GM12878 (cell line): Measurements from ENCODE around the gene KRTAP5-4. TPM values are rescaled to one million over a fixed set of nuclear protein-coding genes. Genes with fewer than 3 reads are reported as not detected.

ENCODE experiments used
- ATAC-seq: fragments of 200-7000 bp; cut with Tn5 transposase; 3 replicates; pipeline ENCODE4 v1.9.1; 2020; ENCODE audit warnings: mild to moderate bottlenecking, moderate library complexity
- BruUV-seq: library from RNA; stranded (reverse); fragments of 400-500 nt; replicated peaks from 2 replicates; lab custom pipeline; 2021; lab: Mats Ljungman, UMichigan
- CTCF ChIA-PET: fragments of 300-600 bp; sonication (Branson Sonifier 250); formaldehyde crosslinking; extraction: SDS; loops from one replicate; lab custom pipeline; 2021; ENCODE audit warnings: inconsistent platforms; lab: Yijun Ruan, JAX
- POLR2A ChIA-PET: fragments of 350-600 bp; formaldehyde crosslinking; extraction: SDS; loops from one replicate; lab custom pipeline; 2021; ENCODE audit warnings: inconsistent platforms; lab: Charles Lee
- RAD21 ChIA-PET: fragments of 300-600 bp; sonication (Branson Sonifier 250); formaldehyde crosslinking; loops from one replicate; lab custom pipeline; 2023; ENCODE audit warnings: antibody characterized with exemption; ENCODE audit not compliant: unreplicated experiment; lab: Charles Lee
- SMC1A ChIA-PET: fragments of 300-600 bp; sonication (Branson Sonifier 250); formaldehyde crosslinking; loops from one replicate; lab custom pipeline; 2023; ENCODE audit not compliant: unreplicated experiment, uncharacterized antibody; lab: Charles Lee
- DNase-seq: peaks from one replicate; pipeline ENCODE4 v3.0.0-alpha.2; 2011; ENCODE audit warnings: low read depth, low spot score
- FAIRE-seq: peaks from 3 replicates; lab custom pipeline; 2011; peaks lifted over from hg19 to GRCh38; lab: Jason Lieb, UNC
- H2AFZ ChIP-seq: 2 replicates; pipeline ENCODE4 v1.6.0; 2011; ENCODE audit warnings: low read depth, low read length, control low read depth; ENCODE audit not compliant: control insufficient read depth
- H3K27ac ChIP-seq: 2 replicates; pipeline ENCODE4 v1.5.1; 2011; ENCODE audit warnings: control low read depth; ENCODE audit not compliant: control insufficient read depth, insufficient read depth
- H3K27me3 ChIP-seq, 2 experiments: replicated peaks in 1 of 2; 2 replicates each; pipeline versions ENCODE4 v1.6.0 to v1.6.1; 2011; ENCODE audit warnings: low read length in 1 of 2; ENCODE audit not compliant: control insufficient read depth in 2 of 2, insufficient read depth in 2 of 2
- H3K36me3 ChIP-seq, 2 experiments: 2 replicates each; pipeline ENCODE4 v1.5.1; 2011; ENCODE audit warnings: low read length in 1 of 2; ENCODE audit not compliant: control insufficient read depth in 2 of 2, insufficient read depth in 2 of 2
- H3K4me1 ChIP-seq: 2 replicates; pipeline ENCODE4 v1.6.1; 2011; ENCODE audit warnings: mild to moderate bottlenecking, low read length, moderate library complexity, mixed read lengths; ENCODE audit not compliant: control insufficient read depth, insufficient read depth
- H3K4me2 ChIP-seq: 2 replicates; pipeline ENCODE4 v1.6.0; 2011; ENCODE audit warnings: control low read depth; ENCODE audit not compliant: control insufficient read depth, insufficient read depth
- H3K4me3 ChIP-seq: fragments of 200-600 bp; sonication (generic); 2 replicates; pipeline ENCODE4 v1.5.1; 2016
- H3K79me2 ChIP-seq: 2 replicates; pipeline ENCODE4 v1.6.0; 2011; ENCODE audit warnings: low read length; ENCODE audit not compliant: control insufficient read depth, insufficient read depth
- H3K9ac ChIP-seq: 2 replicates; pipeline ENCODE4 v1.8.0; 2011; ENCODE audit warnings: low read length, control low read depth, mixed read lengths; ENCODE audit not compliant: control insufficient read depth, insufficient read depth
- H3K9me3 ChIP-seq: replicated peaks from 3 replicates; pipeline ENCODE4 v1.5.1; 2011; ENCODE audit warnings: mild to moderate bottlenecking, low read length; ENCODE audit not compliant: control insufficient read depth, insufficient read depth
- H4K20me1 ChIP-seq: 2 replicates; pipeline ENCODE4 v1.6.0; 2011; ENCODE audit not compliant: control insufficient read depth, insufficient read depth
- ATF3 ChIP-seq: IDR thresholded peaks from 2 replicates; pipeline ENCODE4 v1.6.1; 2011; ENCODE audit warnings: low read depth, mild to moderate bottlenecking, low read length, moderate library complexity, borderline replicate concordance; ENCODE audit errors: extremely low read depth
- ATF7 ChIP-seq: fragments of 450-650 bp; IDR thresholded peaks from 2 replicates; pipeline ENCODE4 v1.6.1; 2016; ENCODE audit warnings: low read depth, mild to moderate bottlenecking
- EP300 ChIP-seq, 2 experiments: fragments of 150-350 bp in 1 of 2; IDR thresholded peaks; 2 replicates each; pipeline ENCODE4 v1.6.1; 2011 to 2012; ENCODE audit warnings: low read depth in 2 of 2, low read length in 2 of 2, borderline replicate concordance in 1 of 2, improper control_type of control experiment in 1 of 2, inconsistent platforms in 1 of 2; ENCODE audit not compliant: control insufficient read depth in 1 of 2
- FOXM1 ChIP-seq: IDR thresholded peaks from 2 replicates; pipeline ENCODE4 v1.6.1; 2012; ENCODE audit warnings: low read depth, mild to moderate bottlenecking, inconsistent platforms, low read length, moderate library complexity
- MEF2A ChIP-seq: IDR thresholded peaks from 2 replicates; pipeline ENCODE4 v1.6.1; 2011; ENCODE audit warnings: low read depth, mild to moderate bottlenecking, low read length, moderate library complexity; ENCODE audit not compliant: insufficient read depth
- NBN ChIP-seq: fragments of 450-650 bp; IDR thresholded peaks from 2 replicates; pipeline ENCODE4 v1.6.1; 2016
- NFYA ChIP-seq: IDR thresholded peaks from 2 replicates; pipeline ENCODE4 v1.6.1; 2011; ENCODE audit warnings: low read depth, mild to moderate bottlenecking, low read length, improper control_type of control experiment, borderline replicate concordance
- NR2C1 ChIP-seq: fragments of 450-650 bp; IDR thresholded peaks from 2 replicates; pipeline ENCODE4 v1.6.1; 2017; ENCODE audit warnings: antibody characterized with exemption, mild to moderate bottlenecking, moderate library complexity
- NR2F1 ChIP-seq: fragments of 450-650 bp; conservative IDR thresholded peaks from 2 replicates; pipeline ENCODE4 v1.6.1; 2017; ENCODE audit warnings: mild to moderate bottlenecking
- POU2F2 ChIP-seq: IDR thresholded peaks from 3 replicates; pipeline ENCODE4 v1.6.1; 2011; ENCODE audit warnings: low read depth, mild to moderate bottlenecking, low read length, borderline replicate concordance
- RB1 ChIP-seq: fragments of 450-650 bp; formaldehyde crosslinking; IDR thresholded peaks from 2 replicates; pipeline ENCODE4 v1.6.1; 2017; ENCODE audit warnings: mild to moderate bottlenecking, borderline replicate concordance
- RBBP5 ChIP-seq: fragments of 200-600 bp; sonication (generic); conservative IDR thresholded peaks from 2 replicates; pipeline ENCODE4 v1.6.1; 2016
- RELA ChIP-seq: fragments of 450-650 bp; IDR thresholded peaks from 2 replicates; pipeline ENCODE4 v1.8.0; 2014; ENCODE audit warnings: borderline replicate concordance; ENCODE audit not compliant: partially characterized antibody
- SMARCA5 ChIP-seq: fragments of 450-650 bp; IDR thresholded peaks from 2 replicates; pipeline ENCODE4 v1.6.1; 2017; ENCODE audit warnings: mild to moderate bottlenecking
- ZBTB11 ChIP-seq: fragments of 450-650 bp; formaldehyde crosslinking; IDR thresholded peaks from 2 replicates; pipeline ENCODE4 v1.5.0; 2022; ENCODE audit warnings: mild to moderate bottlenecking, missing genetic modification characterization
- ZSCAN29 ChIP-seq: fragments of 450-650 bp; IDR thresholded peaks from 2 replicates; pipeline ENCODE4 v1.6.1; 2017; ENCODE audit warnings: mild to moderate bottlenecking, moderate library complexity
- WGBS: methylation state at CpG from one replicate; pipeline ENCODE4 v1.1.6; 2016; ENCODE audit warnings: low lambda C conversion rate; ENCODE audit not compliant: insufficient replicate concordance, insufficient coverage; ENCODE audit errors: missing lambda C conversion rate; 5-methylcytosine and 5-hydroxymethylcytosine counted together
- in situ Hi-C: fragments of 300-500 bp; cut with MboI; formaldehyde crosslinking; loops from 9 replicates; pipeline ENCODE4 v1.14.3; 2018; ENCODE audit warnings: mixed read lengths
- intact Hi-C: fragments of 100-400 bp; cut with micrococcal nuclease; formaldehyde crosslinking; loops from one replicate; pipeline ENCODE4 v1.14.2; 2022; ENCODE audit not compliant: unreplicated experiment
- polyA plus RNA-seq, 11 experiments: library from polyadenylated mRNA; depleted of rRNA in 4 of 11; unstranded in 6 of 11; stranded (reverse) in 5 of 11; fragments of >200 nt; fragmentation: Nextera tagmentation in 4 of 11; fragmentation: Illumina TruSeq in 1 of 11; extraction: Ambion mirVana in 4 of 11; extraction: Trizol in 1 of 11; gene quantifications; 1 replicate in 1 of 11; 2 replicates in 10 of 11; pipeline versions ENCODE4 v1.2.1 to v1.2.3, GENCODE V29; 2011 to 2016; ENCODE audit warnings: inconsistent platforms in 2 of 11, missing spikeins in 2 of 11, low read depth in 1 of 11
- total RNA-seq, 4 experiments: library from RNA; depleted of rRNA in 3 of 4; stranded (reverse); fragments of >200 nt in 3 of 4; fragmentation: Illumina TruSeq in 1 of 4; extraction: Trizol in 1 of 4; gene quantifications; 2 replicates each; pipeline versions ENCODE4 v1.2.1 to v1.2.3, GENCODE V29; 2013 to 2021
- TF ChIP-seq, protein P1 (sequence below), 3 experiments: IDR thresholded peaks in 2 of 3; conservative IDR thresholded peaks in 1 of 3; 2 replicates each; pipeline ENCODE4 v1.5.1; 2011; ENCODE audit warnings: low read depth in 3 of 3, low read length in 3 of 3, mild to moderate bottlenecking in 3 of 3, control low read depth in 2 of 3, moderate library complexity in 2 of 3, inconsistent platforms in 1 of 3, mixed read lengths in 1 of 3; ENCODE audit not compliant: control insufficient read depth in 2 of 3, insufficient read depth in 1 of 3; ENCODE audit errors: extremely low read depth in 1 of 3

KRTAP5-4 gene
- total and polyA plus RNA-seq, 10 of the 15 experiments (the other 5 are each of a cell fraction or from before 2014, with no cell fraction given), result not detected

- H3K4me3 ChIP-seq, result no peak within 1 kb of the TSS
- H3K4me2 ChIP-seq, result no peak within 1 kb of the TSS
- RAD21 ChIA-PET, result interaction anchor here (0.6 kb wide), 1 partner anchor 1624 kb away, joined by 7 read pairs; no protein-coding TSS in a partner anchor
- DNase-seq (no peak), ATAC-seq (no peak), FAIRE-seq (no peak)
- POLR2A ChIA-PET, result no interaction called here
- no peaks in the 10 kb centered on the region for H3K4me1 ChIP-seq
- no peaks in the 10 kb centered on the region for H4K20me1 ChIP-seq
- SMC1A ChIA-PET, result interaction anchor here (1.8 kb wide), 1 partner anchor 29 kb away, joined by 4 read pairs; no protein-coding TSS in a partner anchor
- H3K79me2 ChIP-seq, result no peaks in the 10 kb centered on the region
- no peak within 1 kb of the TSS for H3K9ac ChIP-seq
- no TSS peak for BruUV-seq
- 3% methylated on average over 4 of the region's 4 CpGs for WGBS
- H3K36me3 ChIP-seq, result no peaks in the 10 kb centered on the region
- H3K27ac ChIP-seq, result no peak within 1 kb of the TSS
- no peaks in the 10 kb centered on the region; a peak in 2 of 4 replicates for H3K27me3 ChIP-seq
- intact Hi-C loops, result no loop called here
- CTCF ChIA-PET, result interaction anchor here (1.2 kb wide), 1 partner anchor 16 kb away, joined by 3 read pairs; no protein-coding TSS in a partner anchor
- no peak within 1 kb of the TSS for H2AFZ ChIP-seq
- no peaks in the 10 kb centered on the region for H3K9me3 ChIP-seq
- in situ Hi-C loops, result no loop called here
- TF ChIP-seq, protein P1, sequence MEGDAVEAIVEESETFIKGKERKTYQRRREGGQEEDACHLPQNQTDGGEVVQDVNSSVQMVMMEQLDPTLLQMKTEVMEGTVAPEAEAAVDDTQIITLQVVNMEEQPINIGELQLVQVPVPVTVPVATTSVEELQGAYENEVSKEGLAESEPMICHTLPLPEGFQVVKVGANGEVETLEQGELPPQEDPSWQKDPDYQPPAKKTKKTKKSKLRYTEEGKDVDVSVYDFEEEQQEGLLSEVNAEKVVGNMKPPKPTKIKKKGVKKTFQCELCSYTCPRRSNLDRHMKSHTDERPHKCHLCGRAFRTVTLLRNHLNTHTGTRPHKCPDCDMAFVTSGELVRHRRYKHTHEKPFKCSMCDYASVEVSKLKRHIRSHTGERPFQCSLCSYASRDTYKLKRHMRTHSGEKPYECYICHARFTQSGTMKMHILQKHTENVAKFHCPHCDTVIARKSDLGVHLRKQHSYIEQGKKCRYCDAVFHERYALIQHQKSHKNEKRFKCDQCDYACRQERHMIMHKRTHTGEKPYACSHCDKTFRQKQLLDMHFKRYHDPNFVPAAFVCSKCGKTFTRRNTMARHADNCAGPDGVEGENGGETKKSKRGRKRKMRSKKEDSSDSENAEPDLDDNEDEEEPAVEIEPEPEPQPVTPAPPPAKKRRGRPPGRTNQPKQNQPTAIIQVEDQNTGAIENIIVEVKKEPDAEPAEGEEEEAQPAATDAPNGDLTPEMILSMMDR (IDR thresholded peaks at IDR 0.05 in 2 of 3, conservative IDR thresholded peaks at IDR 0.05 in 1 of 3; ENCODE audit: control insufficient read depth in 2 of 3, extremely low read depth in 1 of 3, insufficient read depth in 1 of 3, low read depth in 3 of 3, low read length in 3 of 3), result no peak
- TF ChIP-seq NBN, result no peak
- TF ChIP-seq RELA, result no peak
- TF ChIP-seq ZBTB11 (CRISPR knock-in tag), result no peak
- no peak for TF ChIP-seq ATF3
- no peak for TF ChIP-seq NR2C1
- TF ChIP-seq POU2F2, result no peak
- no peak for TF ChIP-seq ATF7
- TF ChIP-seq ZSCAN29, result no peak
- TF ChIP-seq EP300 (IDR thresholded peaks at IDR 0.05; ENCODE audit: borderline replicate concordance in 1 of 2, control insufficient read depth in 1 of 2, low read depth in 2 of 2, low read length in 2 of 2), result no peak
- no peak for TF ChIP-seq FOXM1
- no peak for TF ChIP-seq NFYA
- TF ChIP-seq MEF2A, result no peak
- TF ChIP-seq RBBP5, result no peak
- TF ChIP-seq SMARCA5, result no peak
- TF ChIP-seq NR2F1, result no peak
- no peak for TF ChIP-seq RB1
Measured at GRCh38 chr11:1597994-1598380, 24.0 kb downstream of the KRTAP5-4 start, which contains the start of gene KRTAP5-2. Gene KRTAP5-2 (minus strand): TSS chr11:1598294. CDS start chr11:1598250, 44 bp downstream.
